Activated gamma-delta T cell (primary cell): ENCODE results near the gene DPP8.
"Not testable (repeated sequence)": the region's sequence is repeated elsewhere in the genome, so short reads cannot be mapped to it uniquely, and the experiment has no call there.

Source experiments
- DNase-seq: peaks from one replicate; lab custom pipeline; 2025; lab: John Stamatoyannopoulos, UW

DPP8 gene

GRCh38 chr15:65524226-65524625 is 6.7 kb upstream of the DPP8 start:
- DNase-seq = no peak

- no peak for DNase-seq
Observed at GRCh38 chr15:65521350-65521749, 3.9 kb upstream of the DPP8 start.

GRCh38 chr15:65518633-65519285 is 1.3 kb upstream of the DPP8 start:
- DNase-seq = no peak

- no peak for DNase-seq
Observed at GRCh38 chr15:65517866-65518207, 348 bp upstream of the DPP8 start.

GRCh38 chr15:65512807-65513416 is 4.6 kb downstream of the DPP8 start:
- no peak for DNase-seq

GRCh38 chr15:65512189-65512588 is 5.3 kb downstream of the DPP8 start:
- no peak for DNase-seq

GRCh38 chr15:65509321-65509720 is 8.2 kb downstream of the DPP8 start:
- DNase-seq = no peak

- DNase-seq = no peak
Observed at GRCh38 chr15:65494076-65494475, 23.4 kb downstream of the DPP8 start.

- no peak for DNase-seq
Observed at GRCh38 chr15:65484876-65485275, 32.6 kb downstream of the DPP8 start.

- no peak for DNase-seq
Observed at GRCh38 chr15:65476903-65477302, 40.6 kb downstream of the DPP8 start.

GRCh38 chr15:65470866-65471265 is 46.6 kb downstream of the DPP8 start:
- DNase-seq = no peak

GRCh38 chr15:65468229-65468909 is 49.1 kb downstream of the DPP8 start:
- DNase-seq = no peak

- no peak for DNase-seq
Observed at GRCh38 chr15:65466901-65467300, 50.6 kb downstream of the DPP8 start.

GRCh38 chr15:65463096-65463495 is 54.4 kb downstream of the DPP8 start:
- DNase-seq = not testable (repeated sequence)

GRCh38 chr15:65460741-65461347 is 56.6 kb downstream of the DPP8 start:
- no peak for DNase-seq

GRCh38 chr15:65455256-65455655 is 62.2 kb downstream of the DPP8 start:
- DNase-seq = not testable (repeated sequence)

- DNase-seq = no peak
Observed at GRCh38 chr15:65451989-65452388, 65.5 kb downstream of the DPP8 start.

- DNase-seq = no peak
Observed at GRCh38 chr15:65450556-65450955, 66.9 kb downstream of the DPP8 start.

- DNase-seq = no peak
Observed at GRCh38 chr15:65447145-65447544, 70.3 kb downstream of the DPP8 start.

GRCh38 chr15:65434201-65434600 is 83.3 kb downstream of the DPP8 start:
- DNase-seq = no peak

- DNase-seq = no peak
Observed at GRCh38 chr15:65431731-65432130, 85.8 kb downstream of the DPP8 start.

GRCh38 chr15:65426216-65426853 is 91.2 kb downstream of the DPP8 start:
- no peak for DNase-seq

GRCh38 chr15:65424683-65425082 is 92.8 kb downstream of the DPP8 start:
- DNase-seq = no peak
